Kidney (tissue), 14 donors: ENCODE measurements around the gene CD83. TPM values are rescaled to one million over a fixed set of nuclear protein-coding genes. Genes with fewer than 3 reads are reported as not detected.

Experiments used
- DNase-seq, 5 donors: peaks; one replicate each; pipeline ENCODE4 v3.0.0-alpha.2; 2013 to 2020
- FAIRE-seq: peaks from 2 replicates; lab custom pipeline; 2012; peaks lifted over from hg19 to GRCh38; lab: Jason Lieb, UNC
- H3K27ac ChIP-seq, 2 donors: one replicate each; pipeline ENCODE4 v1.7.0; 2013; ENCODE audit warnings: low read depth in 2 of 2, low read length in 2 of 2, inconsistent platforms in 1 of 2
- H3K27me3 ChIP-seq: one replicate; pipeline ENCODE4 v1.7.1; 2013; ENCODE audit warnings: low read length, inconsistent platforms; ENCODE audit not compliant: control insufficient read depth, insufficient read depth
- H3K36me3 ChIP-seq, 3 donors: one replicate each; pipeline versions ENCODE4 v1.7.0 to v1.7.1; 2013; ENCODE audit warnings: low read length in 3 of 3, control low read depth in 1 of 3, inconsistent platforms in 1 of 3; ENCODE audit not compliant: insufficient read depth in 3 of 3, control insufficient read depth in 2 of 3
- H3K4me1 ChIP-seq, 3 donors: one replicate each; pipeline versions ENCODE4 v1.7.0 to v1.7.1; 2013; ENCODE audit warnings: low read length in 3 of 3, inconsistent platforms in 1 of 3, low read depth in 1 of 3; ENCODE audit not compliant: control insufficient read depth in 2 of 3, insufficient read depth in 2 of 3
- H3K4me3 ChIP-seq, 3 donors: one replicate each; pipeline versions ENCODE4 v1.7.0 to v1.8.1; 2013; ENCODE audit warnings: low read length in 3 of 3, control low read depth in 1 of 3, inconsistent platforms in 1 of 3
- H3K9ac ChIP-seq, 3 donors: one replicate each; pipeline versions ENCODE4 v1.7.0 to v1.7.1; 2013; ENCODE audit warnings: low read length in 3 of 3, control low read depth in 1 of 3, inconsistent platforms in 1 of 3
- H3K9me3 ChIP-seq, 3 donors: one replicate each; pipeline versions ENCODE4 v1.7.0 to v1.7.1; 2013; ENCODE audit warnings: low read length in 3 of 3, control low read depth in 1 of 3, inconsistent platforms in 1 of 3; ENCODE audit not compliant: control insufficient read depth in 2 of 3, insufficient read depth in 1 of 3
- intact Hi-C: fragments of 100-400 bp; cut with DNase I; formaldehyde crosslinking; loops from one replicate; pipeline ENCODE4 v1.11.1; 2022
- polyA plus RNA-seq: library from polyadenylated mRNA; stranded (reverse); fragments of 350-450 nt; fragmentation: Illumina TruSeq; extraction: RNeasy Lipid Tissue Mini Kit (QIAGEN cat#74804); gene quantifications from one replicate; pipeline ENCODE4 v1.2.3, GENCODE V29; 2014; ENCODE audit warnings: low read depth, low replicate concordance; ENCODE audit not compliant: insufficient read depth
- total RNA-seq: library from RNA; stranded (reverse); fragmentation: NEBNext Ultra II Directional; extraction: Animal tissue kit (Norgen Biotek cat#: 25700); gene quantifications from one replicate; pipeline ENCODE4 v1.2.1, GENCODE V29; 2021
- TF ChIP-seq, protein P1 (sequence below): IDR thresholded peaks from 3 replicates; pipeline ENCODE4 v1.5.1; 2012; ENCODE audit warnings: mild to moderate bottlenecking, moderate library complexity, borderline replicate concordance; ENCODE audit not compliant: insufficient read depth; ENCODE audit errors: extremely low read depth
- donor health status: control.
- donor health status: control.
- donor health status: control.
- donor health status: control.
- donor health status: control.
- donor health status: DM: yes; HTN: yes; CAD: no.
- donor health status: Normal renal cell carcinoma (clear cell type).

The CD83 gene
- total and polyA plus RNA-seq, 2 donors from 2014 or later = 4.0 to 15.4 TPM

DNA sequence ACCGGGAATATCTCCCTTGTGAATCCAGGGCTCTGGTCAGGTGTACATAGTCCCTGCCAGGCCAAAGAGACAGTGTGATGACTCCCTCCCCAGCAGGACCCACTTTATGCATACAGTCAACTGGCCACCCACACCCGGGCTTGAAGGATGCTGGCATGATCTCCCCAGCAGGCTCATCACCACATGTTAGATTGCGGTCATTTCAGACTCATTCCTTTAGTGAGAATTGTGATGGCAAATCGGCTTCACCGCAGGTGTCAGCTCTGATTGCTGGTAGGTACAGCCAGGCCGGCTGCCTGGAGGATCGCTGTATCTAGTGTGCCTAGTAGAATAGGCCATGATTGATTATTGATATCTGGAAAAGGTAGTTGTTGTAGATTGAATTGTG is 24.5 kb downstream of the CD83 start:
- TF ChIP-seq, protein P1, sequence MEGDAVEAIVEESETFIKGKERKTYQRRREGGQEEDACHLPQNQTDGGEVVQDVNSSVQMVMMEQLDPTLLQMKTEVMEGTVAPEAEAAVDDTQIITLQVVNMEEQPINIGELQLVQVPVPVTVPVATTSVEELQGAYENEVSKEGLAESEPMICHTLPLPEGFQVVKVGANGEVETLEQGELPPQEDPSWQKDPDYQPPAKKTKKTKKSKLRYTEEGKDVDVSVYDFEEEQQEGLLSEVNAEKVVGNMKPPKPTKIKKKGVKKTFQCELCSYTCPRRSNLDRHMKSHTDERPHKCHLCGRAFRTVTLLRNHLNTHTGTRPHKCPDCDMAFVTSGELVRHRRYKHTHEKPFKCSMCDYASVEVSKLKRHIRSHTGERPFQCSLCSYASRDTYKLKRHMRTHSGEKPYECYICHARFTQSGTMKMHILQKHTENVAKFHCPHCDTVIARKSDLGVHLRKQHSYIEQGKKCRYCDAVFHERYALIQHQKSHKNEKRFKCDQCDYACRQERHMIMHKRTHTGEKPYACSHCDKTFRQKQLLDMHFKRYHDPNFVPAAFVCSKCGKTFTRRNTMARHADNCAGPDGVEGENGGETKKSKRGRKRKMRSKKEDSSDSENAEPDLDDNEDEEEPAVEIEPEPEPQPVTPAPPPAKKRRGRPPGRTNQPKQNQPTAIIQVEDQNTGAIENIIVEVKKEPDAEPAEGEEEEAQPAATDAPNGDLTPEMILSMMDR = no peak
- peaks cover 0 to 13% (median 0%) of the 10 kb centered on the region in 3 donors for H3K4me1 ChIP-seq
- H3K9ac ChIP-seq = no peak overlapping the region
- H3K27ac ChIP-seq = no peak overlapping the region
- FAIRE-seq (no peak), DNase-seq (no peak)
- H3K36me3 ChIP-seq = no peaks in the 10 kb centered on the region
- H3K4me3 ChIP-seq = no peak overlapping the region
- intact Hi-C loops = no loop called here
- no peaks in the 10 kb centered on the region for H3K9me3 ChIP-seq
- no peaks in the 10 kb centered on the region for H3K27me3 ChIP-seq

DNA sequence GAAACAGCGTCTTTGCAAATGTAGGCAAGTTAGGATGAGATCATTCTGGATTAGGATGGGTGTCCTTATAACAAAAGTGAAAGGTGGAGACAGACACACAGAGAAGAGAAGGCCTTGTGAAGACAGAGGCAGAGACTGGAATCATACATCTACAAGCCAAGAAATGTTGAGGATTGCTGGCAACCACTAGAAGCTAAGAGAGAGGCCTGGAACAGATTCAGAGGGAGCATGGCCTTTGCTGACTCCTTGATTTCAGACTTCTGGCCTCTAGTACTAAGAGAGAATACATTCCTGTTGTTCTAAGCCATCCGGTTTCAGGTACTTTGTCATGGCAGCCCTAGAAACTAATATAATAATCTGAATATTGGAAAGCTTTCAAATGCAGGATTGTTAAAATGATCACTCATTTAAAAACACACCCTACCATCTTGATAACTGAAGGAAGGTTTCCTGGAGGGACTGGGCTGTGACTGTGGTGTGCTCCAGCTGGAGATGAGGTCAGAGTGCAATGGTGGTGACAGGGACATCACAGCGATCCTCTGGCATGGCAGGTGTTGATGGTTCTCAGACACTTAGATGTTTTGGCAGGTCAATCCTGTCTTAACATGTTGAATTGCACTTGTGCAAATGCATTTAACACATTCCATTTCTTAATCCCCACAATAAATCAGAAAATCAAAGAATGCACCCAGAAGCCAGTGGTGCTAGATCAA is 25.1 kb downstream of the CD83 start:
- no peak overlapping the region for H3K9ac ChIP-seq
- H3K36me3 ChIP-seq = no peaks in the 10 kb centered on the region
- no peak for DNase-seq
- H3K9me3 ChIP-seq = no peaks in the 10 kb centered on the region
- TF ChIP-seq, protein P1 = no peak
- FAIRE-seq = no peak
- H3K4me3 ChIP-seq = no peak overlapping the region
- H3K4me1 ChIP-seq = peaks cover 0 to 13% (median 0%) of the 10 kb centered on the region in 3 donors
- H3K27ac ChIP-seq = no peak overlapping the region
- intact Hi-C loops = no loop called here
- no peaks in the 10 kb centered on the region for H3K27me3 ChIP-seq

DNA sequence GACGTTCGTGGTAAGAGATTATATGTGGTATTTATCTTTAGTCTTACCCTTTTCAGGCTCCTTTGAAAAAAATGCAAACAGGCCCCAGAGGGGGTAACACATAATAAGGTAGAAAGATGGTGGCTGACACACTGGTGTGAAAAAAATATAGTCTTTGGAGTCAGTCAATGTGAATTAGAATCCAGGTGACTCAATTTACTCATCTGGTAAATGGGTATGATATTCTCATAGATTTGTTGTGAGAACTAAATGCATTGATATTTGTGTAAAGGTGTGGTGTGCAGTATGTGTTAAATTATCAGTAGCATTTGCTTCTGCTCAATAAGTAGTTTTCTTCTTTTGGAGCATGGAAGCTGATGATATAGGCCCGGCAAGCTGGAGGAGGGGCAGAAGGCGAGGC is 25.7 kb downstream of the CD83 start:
- H3K9ac ChIP-seq = no peak overlapping the region
- H3K27ac ChIP-seq = no peak overlapping the region
- FAIRE-seq (no peak), DNase-seq (no peak)
- TF ChIP-seq, protein P1 = no peak
- H3K9me3 ChIP-seq = no peaks in the 10 kb centered on the region
- peaks cover 0 to 14% (median 0%) of the 10 kb centered on the region in 3 donors for H3K4me1 ChIP-seq
- intact Hi-C loops = no loop called here
- no peaks in the 10 kb centered on the region for H3K36me3 ChIP-seq
- no peak overlapping the region for H3K4me3 ChIP-seq
- H3K27me3 ChIP-seq = no peaks in the 10 kb centered on the region
